PC-3 (cell line): ENCODE data around the gene MRPL37. TPM values are rescaled to one million over a fixed set of nuclear protein-coding genes. Genes with fewer than 3 reads are reported as not detected.
"Not testable (repeated sequence)": the region's sequence is repeated elsewhere in the genome, so short reads cannot be mapped to it uniquely, and the experiment has no call there.

Source experiments
- ATAC-seq: fragments of 200-7000 bp; cut with Tn5 transposase; 2 replicates; pipeline ENCODE4 v1.9.1; 2020; ENCODE audit warnings: mild to moderate bottlenecking, moderate library complexity
- BruUV-seq: library from RNA; stranded (reverse); fragments of 400-500 nt; replicated peaks from 2 replicates; lab custom pipeline; 2021; lab: Mats Ljungman, UMichigan
- CTCF ChIA-PET: fragments of 300-600 bp; sonication (Branson Sonifier 250); formaldehyde crosslinking; loops from one replicate; lab custom pipeline; 2022; ENCODE audit warnings: antibody characterized with exemption; lab: Charles Lee
- POLR2A ChIA-PET: fragments of 300-600 bp; sonication (Branson Sonifier 250); formaldehyde crosslinking; loops from one replicate; lab custom pipeline; 2022; ENCODE audit warnings: antibody characterized with exemption; ENCODE audit not compliant: unreplicated experiment; lab: Charles Lee
- DNase-seq: peaks from one replicate; pipeline ENCODE4 v3.0.0-alpha.2; 2015
- H2AFZ ChIP-seq: fragments of 300-600 bp; sonication (generic); 2 replicates; pipeline ENCODE4 v1.6.0; 2016; ENCODE audit warnings: antibody characterized with exemption, low read length
- H3F3A ChIP-seq: fragments of 300-600 bp; sonication (generic); one replicate; pipeline ENCODE4 v1.6.0; 2017; ENCODE audit warnings: antibody characterized with exemption, low read length, control low read depth, mild to moderate bottlenecking; ENCODE audit not compliant: unreplicated experiment
- H3K27ac ChIP-seq: fragments of 300-600 bp; sonication (generic); 2 replicates; pipeline ENCODE4 v1.5.1; 2016; ENCODE audit warnings: mild to moderate bottlenecking, low read length
- H3K27me3 ChIP-seq: fragments of 300-600 bp; sonication (generic); 2 replicates; pipeline ENCODE4 v1.6.1; 2016; ENCODE audit warnings: low read length, mixed read lengths
- H3K36me3 ChIP-seq: fragments of 300-600 bp; sonication (generic); 2 replicates; pipeline ENCODE4 v1.6.1; 2016; ENCODE audit warnings: low read depth, mixed run types, low read length, mixed read lengths
- H3K4me1 ChIP-seq: fragments of 300-600 bp; sonication (generic); 2 replicates; pipeline ENCODE4 v1.5.1; 2016; ENCODE audit warnings: low read length; ENCODE audit not compliant: insufficient read depth
- H3K4me2 ChIP-seq: fragments of 300-600 bp; sonication (generic); 2 replicates; pipeline ENCODE4 v1.6.0; 2016; ENCODE audit warnings: low read length
- H3K4me3 ChIP-seq: fragments of 300-600 bp; sonication (generic); 2 replicates; pipeline ENCODE4 v1.5.1; 2016; ENCODE audit warnings: mild to moderate bottlenecking, low read length, mixed read lengths
- H3K79me2 ChIP-seq: fragments of 300-600 bp; sonication (generic); 2 replicates; pipeline ENCODE4 v1.6.1; 2017; ENCODE audit warnings: low read length, mixed read lengths
- H3K9ac ChIP-seq: fragments of 300-600 bp; sonication (generic); 2 replicates; pipeline ENCODE4 v1.6.0; 2016; ENCODE audit warnings: mild to moderate bottlenecking, low read length
- H3K9me2 ChIP-seq: fragments of 300-600 bp; sonication (generic); replicated peaks from 2 replicates; pipeline ENCODE4 v1.6.1; 2016; ENCODE audit warnings: mixed run types, low read length, mixed read lengths
- H3K9me3 ChIP-seq: fragments of 300-600 bp; sonication (generic); 2 replicates; pipeline ENCODE4 v1.6.1; 2016; ENCODE audit warnings: low read length, mixed read lengths
- H4K20me1 ChIP-seq: fragments of 300-600 bp; sonication (generic); 2 replicates; pipeline ENCODE4 v1.6.1; 2016; ENCODE audit warnings: low read length, mixed read lengths
- CTCF ChIP-seq: fragments of 300-600 bp; sonication (generic); conservative IDR thresholded peaks from 2 replicates; pipeline ENCODE4 v1.5.1; 2017; ENCODE audit warnings: antibody characterized with exemption, low read depth, mild to moderate bottlenecking, low read length
- EZH2 ChIP-seq: fragments of 300-600 bp; sonication (generic); IDR thresholded peaks from one replicate; pipeline ENCODE4 v1.6.1; 2017; ENCODE audit warnings: antibody characterized with exemption, mild to moderate bottlenecking, low read length; ENCODE audit not compliant: unreplicated experiment
- EZH2phosphoT487 ChIP-seq: fragments of 300-600 bp; sonication (generic); IDR thresholded peaks from 2 replicates; pipeline ENCODE4 v1.6.1; 2018; ENCODE audit warnings: mild to moderate bottlenecking, antibody characterized with exemption, low read length, borderline replicate concordance
- intact Hi-C: fragments of 100-400 bp; cut with micrococcal nuclease; formaldehyde crosslinking; loops from 2 replicates; pipeline ENCODE4 v1.9.0; 2023
- total RNA-seq: library from RNA; depleted of rRNA; stranded (reverse); fragments of >200 nt; gene quantifications from 2 replicates; pipeline ENCODE4 v1.2.3, GENCODE V29; 2014

MRPL37 gene
- total RNA-seq, 1 experiment from 2014 or later = 191 TPM

DNA sequence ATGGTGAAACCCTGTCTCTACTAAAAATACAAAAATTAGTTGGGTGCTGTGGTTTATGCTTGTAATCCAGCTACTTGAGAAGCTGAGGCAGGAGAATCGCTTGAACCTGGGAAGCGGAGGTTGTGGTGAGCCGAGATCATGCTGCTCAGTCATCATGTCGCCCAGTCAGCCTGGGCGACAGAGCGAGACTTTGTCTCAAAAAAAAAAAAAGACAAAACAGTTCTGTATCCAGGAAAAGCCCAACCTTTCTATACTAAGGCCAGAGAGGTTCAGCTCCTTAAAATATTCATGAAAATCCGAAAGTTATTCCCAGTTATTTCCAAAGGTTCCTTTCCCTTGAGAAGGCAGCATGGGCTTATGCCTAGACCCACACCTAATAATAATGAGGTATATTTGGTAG lies 4.2 kb downstream of the MRPL37 start:
- DNase-seq = no peak
- Histone ChIP-seq H3K27me3 (no peaks in the 10 kb centered on the region), H3F3A (no peaks in the 10 kb centered on the region), H4K20me1 (0 out of 2 replicates have a peak, but pooled peaks cover 8% of the 10 kb centered on the region), H2AFZ (no peak overlapping the region), H3K9ac (no peak overlapping the region), H3K9me2 (no peaks in the 10 kb centered on the region), H3K4me3 (no peak overlapping the region), H3K79me2 (peaks cover 33% of the 10 kb centered on the region), H3K36me3 (peaks cover 26% of the 10 kb centered on the region), H3K27ac (no peak overlapping the region), H3K9me3 (no peaks in the 10 kb centered on the region), H3K4me1 (peaks cover 18% of the 10 kb centered on the region), H3K4me2 (no peak overlapping the region)
- TF ChIP-seq EZH2 = no peak
- no peak for TF ChIP-seq CTCF
- no peak for TF ChIP-seq EZH2phosphoT487
- CTCF ChIA-PET = no interaction called here
- intact Hi-C loops = loop anchor here (10.0 kb wide), 1 partner anchor 201 kb away; the partner anchor contains the start of gene SSBP3
- BruUV-seq = no TSS peak
- ATAC-seq = no peak
- POLR2A ChIA-PET = interaction anchor here (0.6 to 0.7 kb wide), 2 partner anchors 52 to 127 kb away, joined by 3 to 7 read pairs; no protein-coding TSS in a partner anchor

GRCh38 chr1:54207287-54207686 lies 7.3 kb downstream of the MRPL37 start:
- Histone ChIP-seq H4K20me1 (no peaks in the 10 kb centered on the region), H3K27ac (no peak overlapping the region), H3K79me2 (peaks cover 10% of the 10 kb centered on the region), H2AFZ (no peak overlapping the region), H3K4me3 (no peak overlapping the region), H3F3A (no peaks in the 10 kb centered on the region), H3K4me2 (no peak overlapping the region), H3K4me1 (0 out of 2 replicates have a peak, but pooled peaks cover 2% of the 10 kb centered on the region), H3K36me3 (peaks cover 48% of the 10 kb centered on the region), H3K9me3 (no peaks in the 10 kb centered on the region), H3K9ac (no peak overlapping the region), H3K9me2 (no peaks in the 10 kb centered on the region), H3K27me3 (no peaks in the 10 kb centered on the region)
- POLR2A ChIA-PET = no interaction called here
- no TSS peak for BruUV-seq
- no peak for DNase-seq
- TF ChIP-seq EZH2phosphoT487 (no peak), CTCF (no peak), EZH2 (no peak)
- intact Hi-C loops = loop anchor here (10.0 kb wide), 1 partner anchor 198 kb away; the partner anchor contains the start of gene SSBP3
- CTCF ChIA-PET = no interaction called here
- no peak for ATAC-seq

DNA sequence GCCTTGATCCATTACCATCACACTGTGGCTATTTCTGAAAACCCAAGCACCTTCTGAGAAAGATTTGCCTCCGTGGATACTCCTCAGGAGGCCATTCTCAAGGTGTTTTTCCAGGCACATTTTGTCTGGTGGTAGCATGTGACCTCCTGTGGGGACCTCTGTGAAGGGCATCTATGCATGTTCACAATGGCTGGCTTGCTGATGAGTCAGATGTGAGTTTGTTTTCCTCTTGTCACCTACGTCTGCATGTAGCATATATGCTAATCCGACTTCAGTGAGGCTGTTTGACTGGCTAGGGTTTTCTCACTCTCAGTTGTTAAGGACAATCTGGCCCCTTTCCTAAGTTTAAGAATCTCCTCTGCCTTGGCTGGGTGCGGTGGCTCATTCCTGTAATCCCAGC lies 7.9 kb downstream of the MRPL37 start:
- H2AFZ ChIP-seq, CTCF ChIA-PET, H3F3A ChIP-seq, H3K27ac ChIP-seq, BruUV-seq, H3K4me2 ChIP-seq, H3K27me3 ChIP-seq, H3K9ac ChIP-seq, H3K79me2 ChIP-seq, H4K20me1 ChIP-seq, H3K4me3 ChIP-seq, H3K9me2 ChIP-seq, DNase-seq, H3K4me1 ChIP-seq, POLR2A ChIA-PET, ATAC-seq, H3K9me3 ChIP-seq: not testable (repeated sequence)
- intact Hi-C loops = loop anchor here (10.0 kb wide), 1 partner anchor 197 kb away; the partner anchor contains the start of gene SSBP3
- H3K36me3 ChIP-seq = peaks cover 54% of the 10 kb centered on the region
